Activated CD4-positive, alpha-beta T cell treated with anti-CD3 and anti-CD28 coated beads, Interleukin-2, amount 50 U/mL, for 24 hours (primary cell): Measurements from ENCODE around the gene ADAMTSL1.

Experiments used
- DNase-seq, 2 donors: peaks; one replicate each; pipeline ENCODE4 v3.0.0-alpha.2; 2020; ENCODE audit warnings: low read depth in 1 of 2, low spot score in 1 of 2

The ADAMTSL1 gene

DNA sequence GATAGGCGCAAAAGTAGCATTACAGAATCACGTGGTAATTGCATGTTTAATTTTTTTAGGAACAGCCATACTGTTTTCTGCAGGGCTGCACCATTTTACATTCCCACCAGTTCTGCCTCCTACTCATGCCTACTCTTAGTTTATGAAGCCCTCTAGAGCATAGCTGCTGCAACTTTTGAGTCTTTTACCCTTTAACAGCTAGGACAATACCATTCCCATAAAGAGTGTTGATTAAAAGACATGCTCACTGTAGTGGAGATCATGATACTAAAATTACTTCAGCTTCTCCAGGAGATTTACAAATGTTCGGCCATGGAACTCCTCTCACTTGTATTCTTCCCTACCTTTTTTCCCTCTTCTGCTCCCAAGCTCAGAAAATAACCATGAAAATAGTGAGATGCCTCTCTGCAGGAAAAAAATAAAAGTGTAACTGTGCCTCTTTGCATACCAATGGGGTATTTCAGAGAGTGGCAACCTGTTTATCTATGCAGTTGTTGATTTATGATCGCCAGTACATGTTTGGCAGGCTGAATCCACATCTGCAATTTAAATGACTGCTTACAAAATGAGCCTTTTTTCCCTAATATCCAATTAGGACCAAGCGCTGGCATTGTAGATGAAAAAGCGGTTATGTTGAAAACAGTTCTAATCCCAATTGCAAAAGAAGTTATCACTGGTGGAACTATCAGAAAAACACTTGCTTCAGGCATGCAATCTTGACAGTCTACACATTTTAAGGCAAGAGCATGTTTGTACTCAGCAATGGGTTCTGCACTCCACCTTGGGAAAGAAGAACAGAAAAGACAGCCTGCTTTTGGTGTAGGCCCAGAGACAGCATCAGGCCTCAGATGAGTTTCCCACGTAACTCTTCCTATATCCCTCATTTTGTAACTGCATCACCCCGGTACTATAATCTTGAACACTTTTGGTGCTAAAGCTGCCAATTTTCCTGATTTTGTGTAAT is 131.1 kb downstream of the ADAMTSL1 start:
- no peak for DNase-seq

DNA sequence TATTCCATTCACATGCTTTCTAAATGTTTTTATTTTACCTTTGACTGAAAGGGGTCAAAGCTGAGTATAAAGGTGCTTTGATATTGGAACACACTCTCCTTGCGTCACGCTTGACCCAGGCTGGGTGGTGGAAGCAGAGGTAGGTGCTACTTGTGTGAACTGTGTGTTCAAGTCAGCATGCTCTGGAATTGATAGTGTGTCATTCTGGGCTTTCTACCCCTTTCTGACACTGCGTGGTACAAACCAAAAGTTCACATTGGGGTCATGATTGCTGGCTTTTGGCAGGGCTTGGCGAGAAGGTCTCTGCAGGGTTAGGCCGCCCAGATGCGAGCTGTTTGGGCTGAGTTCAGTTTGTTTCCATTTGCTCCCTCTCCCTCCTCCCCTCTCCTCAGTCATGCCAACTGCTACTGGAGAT is 131.8 kb downstream of the ADAMTSL1 start:
- DNase-seq = no peak

DNA sequence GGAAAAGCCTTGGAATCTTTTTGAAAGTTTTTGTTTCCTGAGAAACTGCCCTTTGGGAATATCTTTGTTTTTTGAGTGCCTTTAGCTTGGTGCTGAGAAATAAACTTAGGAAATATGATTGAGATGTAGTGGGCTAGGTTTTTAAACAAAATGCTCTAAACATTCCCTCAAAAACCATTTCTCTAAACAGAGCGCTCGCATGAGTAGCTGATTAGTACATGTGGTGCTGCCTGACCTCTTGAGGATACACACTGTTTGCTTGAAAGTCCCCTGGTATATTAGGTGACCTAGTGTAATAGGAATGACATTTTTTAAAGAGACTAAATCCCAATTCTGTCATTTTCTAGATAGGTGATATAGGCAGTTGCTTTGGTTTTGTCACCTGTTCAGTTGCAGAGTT is 132.3 kb downstream of the ADAMTSL1 start:
- no peak for DNase-seq

DNA sequence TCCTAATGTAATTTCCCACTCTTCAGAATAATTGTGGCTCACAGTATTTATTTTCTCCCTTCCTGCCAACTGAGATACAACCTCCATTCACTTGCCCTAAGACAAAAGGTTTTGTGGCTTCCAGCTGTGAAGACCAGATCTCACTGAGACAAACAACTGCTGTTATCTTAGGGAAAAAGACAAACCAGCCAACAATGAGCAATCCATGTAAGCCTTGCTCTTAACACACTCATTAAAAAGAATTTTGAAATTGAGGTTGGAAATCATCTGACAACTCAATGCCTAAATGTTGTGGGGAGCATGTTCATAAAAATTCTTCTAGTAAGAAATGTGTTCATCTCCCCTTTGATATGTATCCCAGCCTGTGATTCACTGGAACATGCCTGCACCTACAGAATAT is 132.9 kb downstream of the ADAMTSL1 start:
- no peak for DNase-seq

DNA sequence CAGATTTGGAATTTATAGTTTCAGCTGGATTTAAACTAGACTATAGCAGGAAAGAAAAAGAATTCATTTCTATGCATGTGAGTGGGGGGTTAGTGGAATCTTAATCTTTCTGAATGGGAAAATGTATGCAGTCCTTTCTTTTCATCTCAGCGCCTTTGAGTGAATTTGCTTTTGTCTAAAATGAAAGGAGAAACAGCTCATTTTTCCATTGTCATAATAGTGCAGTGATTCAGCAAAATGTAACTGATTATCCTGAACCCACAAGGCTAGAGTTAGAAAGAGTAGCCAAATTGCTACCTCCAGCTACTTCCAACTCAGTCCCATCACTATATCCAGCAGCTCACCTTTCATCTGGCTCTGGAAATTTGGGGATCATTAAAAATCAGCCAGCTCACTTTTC is 134.4 kb downstream of the ADAMTSL1 start:
- DNase-seq = no peak

DNA sequence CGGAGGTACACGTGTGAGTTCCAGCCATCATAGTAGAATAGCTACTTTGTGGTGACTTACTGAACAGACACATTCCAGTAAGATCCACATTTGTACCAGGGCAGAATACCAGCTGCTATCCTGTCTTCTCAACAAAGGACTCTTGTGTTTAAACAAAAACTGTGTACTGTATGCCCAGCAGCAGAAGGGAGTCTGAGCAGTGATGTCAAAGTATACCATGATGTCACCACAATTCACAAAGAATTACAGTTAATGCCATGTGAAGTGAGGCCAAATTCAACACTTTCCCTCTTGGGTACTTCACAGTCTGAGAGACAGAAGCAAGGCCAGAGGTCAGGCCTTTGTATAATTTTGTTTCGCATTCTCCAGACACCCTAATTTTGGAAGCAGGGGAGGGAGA is 137.0 kb downstream of the ADAMTSL1 start:
- DNase-seq = no peak

DNA sequence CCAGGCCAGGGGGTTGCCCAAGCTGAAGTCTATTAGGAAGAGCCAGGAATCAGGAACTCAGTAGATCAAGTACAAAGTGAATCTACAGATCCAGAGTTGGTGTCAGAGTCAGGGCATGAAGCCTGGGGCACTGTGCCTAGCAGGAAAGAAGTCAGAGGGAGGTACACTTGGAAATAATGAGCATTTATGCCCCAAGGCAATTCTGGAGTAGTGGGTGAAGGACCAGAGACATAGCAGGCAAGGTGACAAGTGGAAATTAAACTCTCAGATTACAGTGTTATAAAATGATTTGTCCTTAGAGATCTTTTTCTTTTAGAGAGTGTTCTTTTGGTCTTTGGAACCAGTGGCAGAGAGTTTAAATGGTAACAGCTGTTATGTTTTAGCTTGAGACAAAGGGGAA is 138.0 kb downstream of the ADAMTSL1 start:
- no peak for DNase-seq

GRCh38 chr9:18614116-18614515 is 140.2 kb downstream of the ADAMTSL1 start:
- no peak for DNase-seq

DNA sequence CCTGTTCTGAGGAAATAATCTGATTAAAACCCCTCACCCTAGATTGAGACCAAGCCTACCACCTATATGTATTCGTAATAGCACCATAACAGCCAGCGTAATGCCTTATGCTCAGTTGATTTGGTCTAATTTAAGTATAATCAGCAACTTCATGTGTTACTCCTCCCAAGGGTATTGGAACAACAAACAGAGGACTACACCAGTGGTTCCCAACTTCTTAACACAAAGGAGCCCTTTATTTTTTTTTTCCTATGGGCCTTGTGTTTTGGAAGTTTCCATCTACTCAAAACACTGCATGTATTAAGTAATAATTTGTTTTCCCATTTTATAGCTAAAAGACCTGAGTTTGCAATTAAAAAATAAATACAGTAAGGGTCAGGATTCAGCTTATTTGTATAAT is 140.7 kb downstream of the ADAMTSL1 start:
- no peak for DNase-seq

- DNase-seq = no peak
These were observed 143.0 kb downstream of the ADAMTSL1 start for GRCh38 chr9:18616976-18617375.

DNA sequence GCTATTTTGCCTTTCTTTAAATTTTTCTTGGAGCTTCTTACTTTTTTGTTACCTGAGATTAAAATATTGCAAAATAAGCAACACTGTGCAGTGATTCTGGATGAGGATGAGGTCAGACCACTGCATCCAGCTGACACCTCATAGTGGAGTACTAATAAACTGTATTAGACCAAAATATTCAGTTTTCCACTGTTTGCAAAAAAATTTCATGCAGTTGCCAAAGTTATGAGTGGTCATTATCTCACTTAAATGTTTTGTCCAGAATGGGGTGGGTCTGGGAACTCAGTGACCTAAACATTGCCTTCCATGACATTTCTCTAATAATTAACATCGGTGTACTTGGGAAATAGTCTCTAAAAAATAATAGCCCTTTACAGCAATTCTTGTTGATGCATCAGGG is 143.8 kb downstream of the ADAMTSL1 start:
- DNase-seq = no peak

GRCh38 chr9:18618862-18619261 is 144.9 kb downstream of the ADAMTSL1 start:
- no peak for DNase-seq

DNA sequence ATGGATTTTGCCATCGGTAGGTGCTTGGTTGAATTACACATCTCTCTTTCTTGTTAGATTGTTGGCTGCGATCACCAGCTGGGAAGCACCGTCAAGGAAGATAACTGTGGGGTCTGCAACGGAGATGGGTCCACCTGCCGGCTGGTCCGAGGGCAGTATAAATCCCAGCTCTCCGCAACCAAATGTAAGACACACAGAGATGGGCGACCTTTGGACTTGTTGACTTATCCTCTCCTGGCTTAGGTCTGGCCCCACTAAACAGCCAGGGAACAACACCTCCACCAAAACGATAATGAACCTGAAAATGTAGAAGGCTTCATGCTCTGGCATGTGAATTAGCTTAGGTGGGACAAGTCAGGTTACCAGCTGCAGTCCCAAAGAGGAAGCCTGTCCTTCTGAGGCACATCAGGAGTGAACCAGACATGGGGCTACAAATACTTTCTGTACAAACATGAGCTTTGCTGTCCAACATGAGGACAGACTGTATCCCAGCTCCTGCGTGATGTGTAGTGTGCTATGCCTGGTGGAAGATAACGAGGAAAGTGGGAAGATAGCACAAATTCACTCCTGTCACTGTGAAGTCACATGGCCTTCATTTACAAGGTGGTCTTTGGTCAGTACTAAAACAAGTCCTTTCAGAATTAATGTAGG is 148.4 kb downstream of the ADAMTSL1 start:
- DNase-seq = no peak

GRCh38 chr9:18623221-18624079 is 149.5 kb downstream of the ADAMTSL1 start:
- no peak for DNase-seq

- DNase-seq = no peak
These were observed 152.2 kb downstream of the ADAMTSL1 start for GRCh38 chr9:18626046-18626698.

GRCh38 chr9:18629136-18629535 is 155.2 kb downstream of the ADAMTSL1 start:
- DNase-seq = no peak

GRCh38 chr9:18632632-18633403 is 158.9 kb downstream of the ADAMTSL1 start:
- no peak for DNase-seq

DNA sequence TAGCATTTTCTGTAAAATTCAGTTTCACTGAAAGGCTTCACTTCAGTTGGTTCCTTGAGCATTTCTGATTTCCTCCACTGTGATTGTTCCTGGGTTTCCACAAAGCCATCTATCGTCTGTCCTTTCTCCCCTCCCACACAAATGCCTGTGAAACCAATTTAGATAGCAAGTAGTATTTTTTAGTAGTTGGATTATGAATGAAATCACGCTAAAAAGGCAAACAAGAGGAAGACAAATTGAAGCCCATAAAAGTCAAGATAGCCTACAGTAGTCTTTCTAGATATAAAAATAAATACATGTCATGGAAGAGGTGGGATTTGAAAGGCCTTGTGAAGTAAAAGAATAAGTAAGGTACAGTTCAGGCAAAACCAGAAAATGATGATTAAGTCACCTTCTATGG is 162.8 kb downstream of the ADAMTSL1 start:
- DNase-seq = no peak

DNA sequence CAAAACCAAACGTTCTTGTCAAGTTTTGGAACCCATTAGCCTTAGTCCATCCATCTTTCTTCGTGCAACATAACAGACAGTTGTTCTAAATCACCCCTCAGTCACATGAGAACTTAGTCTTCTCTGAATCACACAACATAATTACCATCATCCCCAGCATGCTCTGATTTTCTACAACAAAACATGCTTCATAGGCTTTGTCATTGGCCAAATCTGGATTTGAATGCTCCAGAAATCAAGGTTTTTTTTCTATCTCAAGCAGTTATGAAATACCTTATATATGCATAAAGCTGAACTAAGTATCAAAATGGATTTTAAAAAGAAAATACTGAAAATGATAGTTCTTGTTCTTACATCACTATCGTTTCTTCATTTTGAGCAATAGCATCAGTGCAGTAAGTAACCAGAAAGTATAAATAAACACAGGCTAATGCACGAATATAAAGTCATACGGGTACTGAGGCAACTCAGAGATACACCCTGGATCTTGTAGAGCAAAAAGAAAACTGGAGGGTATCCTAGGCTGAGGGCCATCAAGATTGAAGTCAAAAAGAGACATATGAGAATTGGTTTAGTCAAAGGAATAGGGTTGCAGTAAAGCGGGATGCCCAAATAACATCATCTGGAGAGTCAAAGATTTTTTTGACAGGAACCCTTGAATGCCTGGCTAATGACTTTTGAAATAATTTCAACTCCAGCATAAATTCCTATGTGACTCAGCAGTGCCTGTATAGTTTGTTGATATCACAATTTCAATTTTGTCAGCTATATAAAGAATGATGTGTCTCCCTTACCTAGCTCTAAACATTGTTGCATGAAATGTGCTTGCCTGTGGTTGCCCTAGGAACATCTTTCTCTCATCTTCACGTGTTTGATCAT is 164.7 kb downstream of the ADAMTSL1 start:
- no peak for DNase-seq
